ENCODE data around the gene GGACT.

The GGACT gene

DNA sequence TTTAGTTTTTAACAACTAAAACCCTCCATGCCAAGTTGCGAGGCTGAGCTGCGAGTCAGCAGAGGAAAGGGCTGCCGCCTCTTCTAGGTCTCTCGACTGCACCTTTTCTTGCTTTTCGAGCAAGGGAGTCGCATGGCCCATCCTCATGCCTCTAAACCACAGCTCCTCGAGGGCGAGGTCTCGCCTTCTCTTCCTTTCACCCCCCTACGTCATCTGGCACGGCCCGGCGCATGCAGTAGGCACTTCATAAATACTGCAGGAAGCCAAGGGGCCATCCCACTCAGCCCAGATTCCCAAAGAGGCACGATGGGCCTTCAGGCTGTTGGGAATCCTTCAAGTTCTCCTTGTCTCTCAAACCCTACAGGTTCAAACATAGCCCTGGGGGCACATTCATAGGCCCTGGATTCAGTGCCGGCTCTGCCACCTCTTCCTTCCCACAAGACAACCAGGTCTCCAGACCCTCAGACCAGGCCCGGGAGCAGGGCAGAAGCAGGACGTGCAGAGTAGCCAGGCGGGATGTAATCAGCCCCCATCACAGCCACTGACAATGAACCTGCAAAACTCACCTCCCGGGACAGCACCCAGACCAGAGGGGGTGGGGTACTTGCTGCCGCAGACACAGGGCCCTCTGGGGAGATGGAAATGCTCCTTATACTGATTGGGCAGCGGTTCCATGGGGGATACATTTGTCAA lies 41.7 kb downstream of the GGACT start:
- Histone ChIP-seq H3K4me3 (ENCODE audit: low read depth, low read length) (no peak overlapping the region), H3K9me3 (ENCODE audit: control insufficient read depth, insufficient read depth, low read depth, low read length) (no peaks in the 10 kb centered on the region), H3K36me3 (ENCODE audit: control insufficient read depth in 2 of 2, insufficient read depth in 1 of 2, low read length in 2 of 2) (no peaks in the 10 kb centered on the region), H3K4me1 (ENCODE audit: control insufficient read depth, insufficient read depth, low read length) (no peaks in the 10 kb centered on the region), H3K27ac (ENCODE audit: extremely low read depth, low read depth, low read length) (no peak overlapping the region)
- CTCF ChIA-PET = no interaction called here
- TF ChIP-seq, protein P1, sequence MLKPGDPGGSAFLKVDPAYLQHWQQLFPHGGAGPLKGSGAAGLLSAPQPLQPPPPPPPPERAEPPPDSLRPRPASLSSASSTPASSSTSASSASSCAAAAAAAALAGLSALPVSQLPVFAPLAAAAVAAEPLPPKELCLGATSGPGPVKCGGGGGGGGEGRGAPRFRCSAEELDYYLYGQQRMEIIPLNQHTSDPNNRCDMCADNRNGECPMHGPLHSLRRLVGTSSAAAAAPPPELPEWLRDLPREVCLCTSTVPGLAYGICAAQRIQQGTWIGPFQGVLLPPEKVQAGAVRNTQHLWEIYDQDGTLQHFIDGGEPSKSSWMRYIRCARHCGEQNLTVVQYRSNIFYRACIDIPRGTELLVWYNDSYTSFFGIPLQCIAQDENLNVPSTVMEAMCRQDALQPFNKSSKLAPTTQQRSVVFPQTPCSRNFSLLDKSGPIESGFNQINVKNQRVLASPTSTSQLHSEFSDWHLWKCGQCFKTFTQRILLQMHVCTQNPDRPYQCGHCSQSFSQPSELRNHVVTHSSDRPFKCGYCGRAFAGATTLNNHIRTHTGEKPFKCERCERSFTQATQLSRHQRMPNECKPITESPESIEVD (tag by site-specific recombination; IDR thresholded peaks at IDR 0.05) = no peak
- TF ChIP-seq, protein P2, sequence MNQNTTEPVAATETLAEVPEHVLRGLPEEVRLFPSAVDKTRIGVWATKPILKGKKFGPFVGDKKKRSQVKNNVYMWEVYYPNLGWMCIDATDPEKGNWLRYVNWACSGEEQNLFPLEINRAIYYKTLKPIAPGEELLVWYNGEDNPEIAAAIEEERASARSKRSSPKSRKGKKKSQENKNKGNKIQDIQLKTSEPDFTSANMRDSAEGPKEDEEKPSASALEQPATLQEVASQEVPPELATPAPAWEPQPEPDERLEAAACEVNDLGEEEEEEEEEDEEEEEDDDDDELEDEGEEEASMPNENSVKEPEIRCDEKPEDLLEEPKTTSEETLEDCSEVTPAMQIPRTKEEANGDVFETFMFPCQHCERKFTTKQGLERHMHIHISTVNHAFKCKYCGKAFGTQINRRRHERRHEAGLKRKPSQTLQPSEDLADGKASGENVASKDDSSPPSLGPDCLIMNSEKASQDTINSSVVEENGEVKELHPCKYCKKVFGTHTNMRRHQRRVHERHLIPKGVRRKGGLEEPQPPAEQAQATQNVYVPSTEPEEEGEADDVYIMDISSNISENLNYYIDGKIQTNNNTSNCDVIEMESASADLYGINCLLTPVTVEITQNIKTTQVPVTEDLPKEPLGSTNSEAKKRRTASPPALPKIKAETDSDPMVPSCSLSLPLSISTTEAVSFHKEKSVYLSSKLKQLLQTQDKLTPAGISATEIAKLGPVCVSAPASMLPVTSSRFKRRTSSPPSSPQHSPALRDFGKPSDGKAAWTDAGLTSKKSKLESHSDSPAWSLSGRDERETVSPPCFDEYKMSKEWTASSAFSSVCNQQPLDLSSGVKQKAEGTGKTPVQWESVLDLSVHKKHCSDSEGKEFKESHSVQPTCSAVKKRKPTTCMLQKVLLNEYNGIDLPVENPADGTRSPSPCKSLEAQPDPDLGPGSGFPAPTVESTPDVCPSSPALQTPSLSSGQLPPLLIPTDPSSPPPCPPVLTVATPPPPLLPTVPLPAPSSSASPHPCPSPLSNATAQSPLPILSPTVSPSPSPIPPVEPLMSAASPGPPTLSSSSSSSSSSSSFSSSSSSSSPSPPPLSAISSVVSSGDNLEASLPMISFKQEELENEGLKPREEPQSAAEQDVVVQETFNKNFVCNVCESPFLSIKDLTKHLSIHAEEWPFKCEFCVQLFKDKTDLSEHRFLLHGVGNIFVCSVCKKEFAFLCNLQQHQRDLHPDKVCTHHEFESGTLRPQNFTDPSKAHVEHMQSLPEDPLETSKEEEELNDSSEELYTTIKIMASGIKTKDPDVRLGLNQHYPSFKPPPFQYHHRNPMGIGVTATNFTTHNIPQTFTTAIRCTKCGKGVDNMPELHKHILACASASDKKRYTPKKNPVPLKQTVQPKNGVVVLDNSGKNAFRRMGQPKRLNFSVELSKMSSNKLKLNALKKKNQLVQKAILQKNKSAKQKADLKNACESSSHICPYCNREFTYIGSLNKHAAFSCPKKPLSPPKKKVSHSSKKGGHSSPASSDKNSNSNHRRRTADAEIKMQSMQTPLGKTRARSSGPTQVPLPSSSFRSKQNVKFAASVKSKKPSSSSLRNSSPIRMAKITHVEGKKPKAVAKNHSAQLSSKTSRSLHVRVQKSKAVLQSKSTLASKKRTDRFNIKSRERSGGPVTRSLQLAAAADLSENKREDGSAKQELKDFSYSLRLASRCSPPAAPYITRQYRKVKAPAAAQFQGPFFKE (tag by site-specific recombination; IDR thresholded peaks at IDR 0.05; ENCODE audit: borderline replicate concordance) = no peak
- TF ChIP-seq, protein P3, sequence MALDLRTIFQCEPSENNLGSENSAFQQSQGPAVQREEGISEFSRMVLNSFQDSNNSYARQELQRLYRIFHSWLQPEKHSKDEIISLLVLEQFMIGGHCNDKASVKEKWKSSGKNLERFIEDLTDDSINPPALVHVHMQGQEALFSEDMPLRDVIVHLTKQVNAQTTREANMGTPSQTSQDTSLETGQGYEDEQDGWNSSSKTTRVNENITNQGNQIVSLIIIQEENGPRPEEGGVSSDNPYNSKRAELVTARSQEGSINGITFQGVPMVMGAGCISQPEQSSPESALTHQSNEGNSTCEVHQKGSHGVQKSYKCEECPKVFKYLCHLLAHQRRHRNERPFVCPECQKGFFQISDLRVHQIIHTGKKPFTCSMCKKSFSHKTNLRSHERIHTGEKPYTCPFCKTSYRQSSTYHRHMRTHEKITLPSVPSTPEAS (tag by site-specific recombination; IDR thresholded peaks at IDR 0.05) = no peak
- TF ChIP-seq ZNF10 (tag by site-specific recombination; IDR thresholded peaks at IDR 0.05) (no peak), ZNF121 (tag by site-specific recombination; IDR thresholded peaks at IDR 0.05) (no peak), SCRT1 (tag by site-specific recombination; IDR thresholded peaks at IDR 0.05; ENCODE audit: borderline replicate concordance) (no peak), ZBTB7A (tag by site-specific recombination; IDR thresholded peaks at IDR 0.05; ENCODE audit: low read depth) (no peak), ZNF335 (tag by site-specific recombination; conservative IDR thresholded peaks at IDR 0.05) (no peak), ZNF223 (tag by site-specific recombination; IDR thresholded peaks at IDR 0.05) (no peak), ZNF664 (tag by site-specific recombination; IDR thresholded peaks at IDR 0.05) (no peak), EGR2 (tag by site-specific recombination; IDR thresholded peaks at IDR 0.05; ENCODE audit: low read depth) (no peak), ZNF514 (tag by site-specific recombination; IDR thresholded peaks at IDR 0.05) (no peak), ZEB2 (tag by site-specific recombination; IDR thresholded peaks at IDR 0.05) (no peak), ZNF157 (tag by site-specific recombination; IDR thresholded peaks at IDR 0.05) (no peak), REPIN1 (tag by site-specific recombination; IDR thresholded peaks at IDR 0.05; ENCODE audit: low read depth) (no peak), KLF1 (tag by site-specific recombination; IDR thresholded peaks at IDR 0.05) (no peak)
- TF ChIP-seq, protein P4, sequence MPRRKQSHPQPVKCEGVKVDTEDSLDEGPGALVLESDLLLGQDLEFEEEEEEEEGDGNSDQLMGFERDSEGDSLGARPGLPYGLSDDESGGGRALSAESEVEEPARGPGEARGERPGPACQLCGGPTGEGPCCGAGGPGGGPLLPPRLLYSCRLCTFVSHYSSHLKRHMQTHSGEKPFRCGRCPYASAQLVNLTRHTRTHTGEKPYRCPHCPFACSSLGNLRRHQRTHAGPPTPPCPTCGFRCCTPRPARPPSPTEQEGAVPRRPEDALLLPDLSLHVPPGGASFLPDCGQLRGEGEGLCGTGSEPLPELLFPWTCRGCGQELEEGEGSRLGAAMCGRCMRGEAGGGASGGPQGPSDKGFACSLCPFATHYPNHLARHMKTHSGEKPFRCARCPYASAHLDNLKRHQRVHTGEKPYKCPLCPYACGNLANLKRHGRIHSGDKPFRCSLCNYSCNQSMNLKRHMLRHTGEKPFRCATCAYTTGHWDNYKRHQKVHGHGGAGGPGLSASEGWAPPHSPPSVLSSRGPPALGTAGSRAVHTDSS (tag by site-specific recombination; IDR thresholded peaks at IDR 0.05) = no peak
- POLR2A ChIA-PET = no interaction called here
